Stimulated activated CD8-positive, alpha-beta memory T cell treated with anti-CD3 and anti-CD28 coated beads, Interleukin-15, amount 100 ng/mL, for 24 hours (primary cell): ENCODE results near the gene AREL1.

Experiments used
- DNase-seq: peaks from one replicate; pipeline ENCODE4 v3.0.0-alpha.2; 2020; ENCODE audit warnings: low read depth

Gene AREL1

DNA sequence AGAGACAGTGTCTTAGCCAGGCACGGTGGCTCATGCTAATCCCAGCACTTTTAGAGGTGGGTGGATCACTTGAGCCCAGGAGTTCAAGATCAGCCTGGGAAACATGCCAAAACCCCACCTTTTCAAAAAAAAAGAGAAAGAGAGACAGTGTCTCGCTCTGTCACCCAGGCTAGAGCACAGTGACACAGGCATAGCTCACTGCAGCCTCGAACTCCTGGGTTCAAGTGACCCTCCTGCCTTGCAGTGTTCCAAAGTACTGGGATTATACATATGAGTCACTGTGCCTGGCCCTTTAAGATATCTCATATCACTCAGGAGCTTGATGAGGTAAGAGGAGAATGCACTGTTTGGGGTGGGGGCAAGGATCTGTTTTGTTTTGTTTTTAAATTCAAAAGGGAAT lies 52.7 kb downstream of the AREL1 start:
- no peak for DNase-seq

DNA sequence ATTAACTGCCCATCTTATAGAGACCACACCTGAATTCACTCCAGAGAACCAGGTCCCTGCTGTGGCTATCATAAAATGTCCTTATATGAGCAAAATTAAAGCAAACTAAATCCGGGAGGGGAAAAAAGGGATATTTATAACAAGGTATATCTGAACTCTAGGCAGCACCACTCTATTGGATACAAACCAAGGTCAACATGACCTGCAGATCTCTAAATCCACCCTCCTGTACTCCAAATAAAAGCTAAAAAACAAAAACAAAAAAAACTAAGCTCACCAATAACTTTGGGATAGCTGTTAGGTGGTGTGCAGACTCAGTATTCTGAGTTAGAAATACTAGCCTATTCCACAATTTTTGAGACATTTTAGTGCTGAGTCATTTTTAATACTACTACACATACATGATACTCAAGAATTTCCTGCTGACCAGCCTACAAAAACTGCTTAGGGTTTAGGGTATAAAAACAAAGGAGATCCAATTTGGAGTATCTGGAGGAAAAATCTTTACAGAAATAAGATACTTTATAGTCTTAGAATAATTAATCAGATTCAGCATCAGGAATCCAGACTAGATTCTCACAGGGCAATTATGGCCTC lies 54.2 kb downstream of the AREL1 start:
- DNase-seq: no peak

DNA sequence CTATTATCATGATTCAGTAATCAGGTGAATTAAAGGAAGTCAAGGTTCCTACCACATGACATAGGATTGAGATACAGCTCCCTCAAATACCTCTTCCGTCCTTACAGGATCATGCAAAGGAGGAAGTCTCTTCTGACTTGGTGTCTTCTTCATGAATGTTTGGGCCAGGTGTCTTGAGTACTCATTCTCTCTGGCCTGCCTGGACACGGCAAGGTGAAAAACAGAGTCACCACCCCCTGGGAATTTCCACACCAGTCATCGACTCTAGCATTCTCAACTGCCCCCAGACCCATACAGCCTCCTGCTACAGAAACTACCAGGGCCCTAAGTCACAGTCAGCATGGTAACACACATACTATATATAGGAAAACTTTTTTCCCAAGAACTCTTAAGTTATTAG lies 55.9 kb downstream of the AREL1 start:
- DNase-seq: no peak

DNA sequence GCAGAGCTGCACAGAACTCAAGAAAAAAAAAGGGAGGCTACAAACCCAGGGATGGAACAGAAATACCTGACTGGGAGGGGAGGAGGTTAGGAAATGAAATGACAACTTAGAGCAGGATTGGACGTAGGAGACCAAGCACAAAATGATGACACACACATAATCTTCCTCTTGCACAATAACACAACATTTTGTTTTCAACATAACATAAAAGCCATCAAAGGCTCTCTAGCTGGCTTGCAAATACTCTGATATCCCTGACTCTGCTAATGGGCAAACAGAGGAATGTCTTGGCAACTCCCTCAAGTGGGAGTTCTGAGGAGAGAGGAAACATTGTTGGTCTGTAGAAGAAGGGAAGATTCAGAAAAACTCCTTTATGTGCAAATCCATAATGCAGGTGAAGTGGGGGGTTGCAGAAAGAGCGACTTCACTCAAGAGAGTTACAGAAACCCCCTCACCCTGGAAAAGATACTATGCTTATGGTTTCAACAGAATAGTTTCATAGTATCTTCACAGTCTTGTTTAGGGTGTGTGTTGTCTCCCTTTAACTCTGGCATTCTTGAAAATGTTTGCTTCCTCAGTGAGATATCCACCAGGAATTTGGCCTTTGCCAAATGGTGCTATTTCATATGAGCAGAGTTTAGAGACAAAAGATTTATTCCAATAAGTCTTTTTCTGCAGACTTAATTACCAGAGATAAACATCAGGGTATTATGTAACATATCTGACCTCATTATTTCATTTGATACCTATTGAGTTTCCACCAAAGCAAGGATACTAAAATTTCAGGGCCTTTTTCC lies 57.1 kb downstream of the AREL1 start:
- DNase-seq: no peak

DNA sequence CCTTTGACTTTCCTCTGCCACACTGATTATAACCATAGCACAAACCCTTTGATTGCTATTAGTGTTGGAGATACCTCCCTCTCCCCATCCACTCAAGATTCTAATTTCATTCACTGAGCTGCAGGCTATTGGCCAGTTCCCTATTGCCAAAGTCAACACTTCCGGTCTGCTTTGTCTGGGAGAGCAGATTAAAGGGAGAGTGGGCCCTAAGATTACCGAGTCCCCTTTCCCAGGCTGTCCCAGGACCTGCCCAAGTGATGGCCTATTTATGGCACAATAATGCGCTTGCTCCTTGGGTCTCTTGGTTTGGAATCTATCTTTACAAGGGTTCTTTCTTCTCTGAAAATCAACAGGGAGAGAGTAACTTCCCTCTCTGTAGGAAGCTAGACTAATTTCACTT lies 57.9 kb downstream of the AREL1 start:
- no peak for DNase-seq

DNA sequence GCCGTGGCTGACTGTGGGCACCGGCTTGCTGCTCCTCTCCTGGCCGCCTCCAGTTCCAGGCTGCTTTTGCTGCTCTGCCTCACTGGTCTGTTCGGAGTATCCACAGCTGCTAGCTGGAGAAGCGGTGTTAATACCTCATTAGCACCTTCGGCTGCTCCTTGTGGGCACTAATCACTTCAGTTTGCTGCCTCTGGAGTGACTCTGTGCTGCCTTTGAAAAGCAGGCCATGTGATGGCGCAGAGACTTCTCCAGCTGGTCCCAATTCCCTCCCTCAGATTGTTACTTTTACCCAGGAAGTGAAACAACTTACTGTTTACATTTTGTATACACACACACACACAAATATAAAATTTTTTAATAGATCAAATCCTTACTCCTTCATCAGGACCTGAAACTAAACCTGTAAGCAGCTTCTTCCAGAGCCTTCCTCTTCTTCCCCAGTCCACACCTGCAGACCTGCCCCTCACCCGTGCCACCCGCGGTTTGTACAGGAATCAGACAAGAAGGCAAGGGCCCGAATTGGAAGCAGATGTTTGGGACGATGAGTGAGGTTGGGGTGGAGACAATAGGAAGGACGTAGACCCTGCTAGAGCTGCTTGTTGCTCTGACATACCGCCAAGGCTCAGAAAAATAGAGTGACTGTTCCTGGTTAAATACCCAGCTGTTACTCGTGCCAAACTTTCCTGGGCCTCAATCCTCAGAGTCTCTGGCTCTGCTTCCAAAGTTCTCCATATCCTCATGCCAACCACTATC lies 59.3 kb downstream of the AREL1 start:
- DNase-seq: no peak

DNA sequence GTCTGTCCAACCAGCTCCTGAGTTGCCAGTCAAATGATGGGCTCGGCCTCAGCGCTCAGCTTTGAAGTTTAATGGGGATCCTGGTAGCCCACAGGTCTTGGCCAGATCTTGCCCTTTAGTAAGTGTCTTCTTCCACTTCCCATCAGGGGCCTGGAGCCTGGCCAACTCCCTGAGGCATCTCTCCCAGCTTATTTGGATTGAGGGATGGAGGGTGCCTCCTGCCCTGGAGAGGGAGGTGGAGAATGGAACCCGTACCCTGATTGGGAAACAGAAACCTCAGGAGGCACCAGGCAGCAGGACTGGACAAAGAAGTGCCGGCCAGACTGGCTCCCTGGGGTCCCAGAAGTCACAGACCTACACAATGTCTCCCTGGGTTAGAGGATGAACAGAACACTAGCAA lies 60.3 kb downstream of the AREL1 start:
- DNase-seq: no peak

DNA sequence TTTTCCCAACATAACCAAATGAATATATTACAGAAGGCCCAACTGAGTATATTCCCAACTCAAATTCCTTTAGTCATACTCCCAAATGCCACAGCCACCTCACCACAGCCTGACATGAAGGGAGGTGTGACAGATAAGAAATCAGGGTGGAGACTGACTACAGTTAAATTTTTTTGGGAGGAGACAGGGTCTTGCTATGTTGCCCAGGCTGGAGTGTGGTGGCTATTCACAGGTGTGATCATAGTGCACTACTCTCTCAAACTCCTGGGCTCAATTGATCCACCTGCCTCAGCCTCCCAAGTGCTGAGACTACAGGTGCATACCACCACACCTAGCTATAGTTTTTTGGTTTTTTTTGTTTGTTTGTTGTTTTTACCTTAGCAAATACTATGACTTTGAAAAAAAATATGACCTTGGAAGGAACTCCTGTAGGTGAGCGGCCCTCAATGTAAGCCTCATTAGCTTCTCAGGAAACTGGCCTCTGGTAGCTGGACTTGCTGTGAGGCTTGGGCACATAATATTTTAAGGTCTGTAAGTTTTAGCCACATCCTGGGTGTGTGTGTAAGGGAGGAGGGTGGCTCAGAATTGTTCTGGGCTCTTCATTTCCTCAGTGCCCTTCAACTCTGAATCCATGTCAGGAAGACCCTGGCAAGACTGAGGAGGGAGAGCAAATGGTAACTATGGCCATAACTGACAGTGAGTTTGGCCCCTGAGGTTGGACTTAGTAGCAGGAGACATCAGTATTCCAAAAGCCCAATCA lies 61.8 kb downstream of the AREL1 start:
- no peak for DNase-seq

DNA sequence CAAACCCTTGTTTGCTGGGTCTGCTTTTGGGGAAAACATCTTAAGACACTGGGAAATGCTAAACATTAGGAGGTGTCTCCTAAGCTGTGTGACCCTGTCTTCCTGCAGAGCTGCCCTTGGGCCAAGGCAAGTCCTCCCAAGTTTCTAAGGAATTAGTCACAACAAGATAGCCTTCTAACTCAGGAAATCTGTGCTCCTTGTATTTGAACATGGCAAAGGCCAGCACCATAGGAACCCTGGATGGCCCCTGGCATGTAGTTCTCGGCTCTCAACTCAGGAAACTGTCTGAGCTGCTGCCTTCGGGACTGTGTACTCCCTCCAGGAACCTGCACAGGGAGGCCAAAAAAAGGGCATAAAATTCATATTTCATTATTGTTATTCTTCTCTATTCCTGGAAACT lies 63.2 kb downstream of the AREL1 start:
- DNase-seq: no peak

DNA sequence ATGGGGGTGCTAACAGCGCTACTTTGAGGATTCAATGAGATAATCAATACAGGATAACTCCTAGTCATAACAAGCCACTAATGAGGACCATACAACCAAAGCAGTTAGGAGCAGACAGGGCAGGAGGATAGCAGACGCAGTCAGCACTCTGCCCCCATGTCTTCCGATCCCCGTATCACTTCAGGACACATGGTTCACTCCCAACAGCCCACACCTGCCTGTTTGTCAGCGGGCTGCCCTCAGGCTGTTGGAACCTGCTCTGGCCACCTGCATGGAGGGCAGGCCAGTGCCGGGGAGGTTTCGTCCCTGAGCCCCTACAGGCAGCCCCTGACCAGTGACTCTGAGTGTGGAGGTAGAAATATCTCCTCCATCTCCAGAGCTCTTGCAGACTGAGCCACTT lies 63.7 kb downstream of the AREL1 start:
- no peak for DNase-seq

DNA sequence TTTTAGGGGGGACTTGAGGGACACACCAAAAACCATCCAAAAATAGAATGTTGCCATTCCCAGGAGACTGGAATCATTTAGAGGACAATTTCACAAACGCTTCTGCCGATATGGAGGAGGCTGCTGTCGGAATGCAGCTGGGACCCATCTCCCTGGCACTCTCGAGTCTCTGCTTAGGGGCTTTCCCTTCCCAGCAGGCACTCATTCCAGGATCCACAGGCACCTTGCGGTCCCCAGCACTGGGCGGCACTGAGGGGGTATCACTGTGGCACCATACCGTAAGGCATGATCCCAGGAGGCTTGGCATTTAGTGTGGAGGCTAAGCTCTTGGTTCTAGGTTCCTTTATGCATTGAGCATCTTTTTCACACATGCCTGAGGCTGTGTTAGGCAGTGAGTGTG lies 64.3 kb downstream of the AREL1 start:
- DNase-seq: no peak

DNA sequence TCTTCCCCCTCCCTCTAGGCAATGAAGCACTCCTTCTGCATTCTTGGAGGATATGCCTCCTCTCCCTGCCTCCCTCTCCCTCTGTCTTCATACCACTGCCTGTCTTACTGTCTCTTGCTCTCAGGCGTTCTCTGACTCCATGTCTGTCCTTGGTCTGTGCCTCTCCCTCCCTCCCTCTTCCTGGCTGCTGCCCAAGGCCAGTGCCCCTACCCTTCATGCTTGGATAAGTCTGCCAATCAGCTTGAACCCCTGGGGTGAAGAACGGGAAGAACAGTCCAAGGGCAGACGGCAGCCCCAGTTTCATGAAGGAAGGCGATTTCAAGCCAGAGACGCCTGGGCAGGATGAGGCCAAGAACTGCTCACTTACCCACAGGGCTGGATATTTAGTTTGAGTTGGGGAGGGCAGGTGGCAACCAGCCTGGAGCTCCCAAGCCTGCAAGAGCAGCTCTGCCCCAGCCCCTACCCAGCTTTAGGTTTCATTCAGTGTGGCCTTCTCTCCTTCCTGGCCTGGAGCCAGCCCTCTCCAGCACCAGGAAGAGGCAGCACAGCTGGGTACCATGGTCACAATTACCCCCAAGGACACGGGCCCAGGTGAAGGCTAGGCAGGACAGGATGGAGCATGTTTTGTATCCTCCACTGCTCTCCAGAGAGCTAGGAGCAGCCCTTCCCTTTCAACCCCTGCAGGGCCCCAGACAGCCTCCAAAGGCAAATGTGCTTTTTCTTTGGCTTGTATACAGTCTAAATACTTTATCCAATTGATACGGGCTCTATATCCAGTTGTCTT lies 65.0 kb downstream of the AREL1 start:
- DNase-seq: no peak

DNA sequence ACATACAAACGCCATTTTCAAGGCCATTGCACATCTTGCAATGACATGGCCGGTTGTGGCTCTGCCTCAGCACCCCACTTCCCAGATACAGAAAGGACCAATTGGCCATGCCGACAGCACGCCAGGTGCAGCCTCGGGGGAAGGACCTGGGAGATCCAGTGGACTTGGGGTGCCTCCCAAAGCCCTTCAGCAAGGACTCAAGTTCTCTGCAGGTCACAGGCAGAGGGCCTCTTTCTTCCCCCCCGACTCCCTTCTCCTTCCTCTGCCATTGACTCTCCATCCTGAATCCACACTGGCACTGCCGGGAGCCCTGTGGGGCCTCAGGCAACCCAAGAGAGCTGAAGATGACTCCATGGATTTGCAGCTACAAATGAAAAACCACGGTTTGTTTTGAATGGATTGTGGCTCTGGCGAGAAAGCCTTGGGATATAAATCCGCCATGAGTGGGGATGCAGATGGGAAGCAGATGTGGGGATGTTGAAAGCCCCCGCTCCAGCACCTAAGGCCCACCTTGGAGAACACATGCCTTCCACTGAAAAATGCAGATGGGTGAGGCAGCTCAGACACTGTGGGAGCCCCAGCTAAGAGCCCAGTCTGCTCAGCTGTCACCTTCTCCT lies 65.7 kb downstream of the AREL1 start:
- DNase-seq: no peak

DNA sequence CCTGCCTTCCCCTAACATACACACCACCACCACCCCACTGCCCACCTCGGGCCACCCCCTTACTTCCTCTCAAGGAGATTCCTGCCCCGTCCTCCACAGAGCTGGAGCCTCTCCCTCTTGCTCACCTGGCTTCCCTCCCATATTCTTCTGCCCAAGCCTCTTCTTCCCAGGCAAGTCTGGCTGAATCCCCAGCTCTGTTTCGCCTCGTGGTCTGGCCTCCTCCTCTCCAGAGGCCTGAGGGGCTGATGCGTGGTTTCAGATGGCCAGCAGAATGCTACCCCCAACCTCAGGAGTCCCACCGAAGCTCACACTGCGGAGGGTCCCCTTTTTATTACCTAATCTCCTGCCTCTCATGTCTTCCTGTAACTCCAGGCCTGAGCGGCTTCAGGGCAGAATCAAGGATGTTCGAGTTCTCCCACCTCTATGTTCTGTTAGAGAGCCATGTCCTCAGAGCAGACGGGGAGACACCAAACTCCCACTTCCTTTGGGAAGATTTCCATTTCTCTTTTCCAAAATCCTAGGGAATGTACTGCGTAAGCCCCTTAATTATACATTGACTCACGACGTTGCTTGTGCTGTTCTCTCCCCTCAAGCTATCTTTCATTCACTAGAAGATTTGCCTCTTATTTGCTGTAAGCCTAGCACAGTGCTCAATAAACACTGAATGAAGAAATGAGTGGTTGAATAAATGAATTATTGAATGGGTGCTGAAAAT lies 67.0 kb downstream of the AREL1 start:
- no peak for DNase-seq

DNA sequence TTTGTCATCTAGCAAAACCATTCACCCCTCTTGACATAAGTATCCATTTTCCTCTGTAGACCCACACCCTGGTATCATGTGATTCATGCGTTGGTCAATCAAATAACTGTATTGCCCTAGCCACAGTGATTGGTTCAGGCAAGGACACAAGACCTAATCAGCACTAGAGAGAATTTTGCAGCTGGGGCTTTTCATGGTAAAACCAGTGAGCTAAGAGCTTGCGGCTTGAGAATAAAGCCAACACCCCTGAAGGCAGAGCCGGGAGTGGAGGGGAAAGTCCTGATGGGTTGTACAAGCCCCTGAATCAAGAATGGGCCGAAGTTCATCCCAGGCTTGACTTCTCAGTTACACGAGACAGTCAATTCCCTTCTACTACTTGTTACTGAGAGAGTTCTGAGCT lies 67.6 kb downstream of the AREL1 start:
- DNase-seq: no peak

DNA sequence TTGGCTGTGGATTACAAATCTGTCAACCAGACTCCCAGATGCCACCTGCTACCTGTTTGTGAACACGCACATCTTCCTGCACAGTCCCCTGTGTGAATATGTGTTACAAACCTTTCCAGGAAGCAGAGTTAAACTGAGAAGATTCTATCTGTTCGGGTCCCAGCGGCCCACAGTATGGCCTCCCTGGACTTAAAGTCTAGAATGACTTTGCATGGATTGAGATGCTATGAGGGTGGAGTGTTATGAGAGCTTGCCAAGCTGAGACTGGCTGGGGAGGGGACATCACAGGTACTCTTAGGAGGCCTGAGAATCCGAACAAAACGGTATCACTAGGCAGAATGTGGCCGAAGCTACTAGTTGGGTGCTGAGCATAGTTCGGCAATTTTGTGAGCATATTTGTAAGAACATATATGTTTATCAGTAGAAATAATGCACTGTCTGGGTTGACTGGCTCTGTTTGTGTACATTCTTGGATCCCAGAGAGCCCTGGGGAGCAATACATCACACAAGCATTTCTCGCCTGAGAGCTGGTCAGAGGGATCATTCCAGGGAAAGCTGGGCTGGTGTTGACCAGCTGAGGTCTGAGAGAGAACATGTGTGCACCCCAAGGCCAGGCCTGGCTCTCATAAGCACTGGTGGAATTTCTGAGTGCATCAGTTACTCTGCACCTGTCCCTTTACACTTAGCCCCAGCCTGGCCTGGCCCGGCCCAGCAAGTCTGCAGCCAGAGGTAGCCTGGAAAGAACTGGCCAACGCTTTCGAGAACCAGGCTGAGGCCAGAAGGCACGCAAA lies 71.1 kb downstream of the AREL1 start:
- DNase-seq: no peak

DNA sequence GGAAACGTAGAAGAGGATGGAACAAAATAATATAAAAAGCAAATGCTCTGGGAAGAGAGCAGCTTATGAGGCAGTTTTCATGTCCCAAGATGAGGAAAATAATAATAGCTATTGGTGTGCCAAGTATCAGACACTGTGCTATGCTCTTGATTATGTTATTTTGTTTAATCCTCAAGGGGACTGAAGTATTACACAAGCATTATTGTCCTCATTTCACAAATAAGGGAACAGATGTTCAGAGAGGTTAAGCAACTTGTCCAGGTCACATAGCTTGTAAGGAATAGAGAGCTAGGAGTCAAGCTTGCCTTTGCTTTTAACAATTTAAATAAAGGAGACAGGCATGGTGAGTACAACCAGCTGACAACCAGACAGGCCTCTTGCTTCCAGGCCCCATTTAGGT lies 73.9 kb downstream of the AREL1 start:
- no peak for DNase-seq

DNA sequence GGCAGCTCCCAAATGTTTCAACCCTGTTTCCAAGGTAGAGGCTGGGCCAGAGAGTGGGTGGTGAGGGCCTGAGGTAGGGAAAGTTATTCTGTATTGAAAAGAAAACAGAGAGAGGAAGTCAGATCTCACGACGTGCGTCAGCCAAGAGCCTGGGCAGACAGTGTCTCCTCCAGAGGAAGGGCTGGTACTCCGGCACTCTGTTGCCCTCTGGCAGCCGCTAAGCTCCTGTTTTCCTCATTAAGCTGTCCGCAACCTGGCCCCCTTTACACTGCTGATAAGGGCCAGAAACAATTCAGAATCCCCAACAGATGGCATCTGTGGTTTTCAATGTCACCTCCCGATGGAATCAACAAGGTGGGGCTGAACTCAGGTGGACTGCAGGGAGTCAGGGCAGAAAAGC lies 74.8 kb downstream of the AREL1 start:
- DNase-seq: no peak

DNA sequence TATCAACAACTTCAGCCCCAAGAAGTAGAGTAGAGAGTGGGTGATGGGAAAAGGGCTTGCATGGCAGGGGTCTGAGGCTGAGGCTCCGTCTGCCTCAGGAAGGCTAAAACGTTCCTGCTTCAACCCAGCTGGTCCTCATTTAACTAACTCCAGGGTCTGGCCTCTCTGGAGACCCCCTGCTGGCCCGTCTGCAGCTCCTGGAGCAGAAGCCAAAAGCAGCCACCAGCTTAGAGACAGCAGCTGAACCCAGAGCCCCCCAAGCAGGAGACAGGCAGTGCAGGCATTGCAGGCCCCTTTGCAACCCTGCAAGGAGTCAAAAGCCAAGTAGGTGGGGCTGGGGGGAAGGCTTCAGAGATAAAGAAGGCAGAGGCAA lies 75.7 kb downstream of the AREL1 start:
- DNase-seq: no peak
